GM19324 (cell line): ENCODE results near the gene NOTCH4.
"Not testable (repeated sequence)": the region's sequence is repeated elsewhere in the genome, so short reads cannot be mapped to it uniquely, and the experiment has no call there.

Experiments
- ATAC-seq: cut with Tn5 transposase; IDR thresholded peaks from one replicate; pipeline ENCODE4 v1.9.1; 2021; ENCODE audit warnings: mild to moderate bottlenecking, moderate library complexity; ENCODE audit not compliant: unreplicated experiment, low FRiP score

The NOTCH4 gene

DNA sequence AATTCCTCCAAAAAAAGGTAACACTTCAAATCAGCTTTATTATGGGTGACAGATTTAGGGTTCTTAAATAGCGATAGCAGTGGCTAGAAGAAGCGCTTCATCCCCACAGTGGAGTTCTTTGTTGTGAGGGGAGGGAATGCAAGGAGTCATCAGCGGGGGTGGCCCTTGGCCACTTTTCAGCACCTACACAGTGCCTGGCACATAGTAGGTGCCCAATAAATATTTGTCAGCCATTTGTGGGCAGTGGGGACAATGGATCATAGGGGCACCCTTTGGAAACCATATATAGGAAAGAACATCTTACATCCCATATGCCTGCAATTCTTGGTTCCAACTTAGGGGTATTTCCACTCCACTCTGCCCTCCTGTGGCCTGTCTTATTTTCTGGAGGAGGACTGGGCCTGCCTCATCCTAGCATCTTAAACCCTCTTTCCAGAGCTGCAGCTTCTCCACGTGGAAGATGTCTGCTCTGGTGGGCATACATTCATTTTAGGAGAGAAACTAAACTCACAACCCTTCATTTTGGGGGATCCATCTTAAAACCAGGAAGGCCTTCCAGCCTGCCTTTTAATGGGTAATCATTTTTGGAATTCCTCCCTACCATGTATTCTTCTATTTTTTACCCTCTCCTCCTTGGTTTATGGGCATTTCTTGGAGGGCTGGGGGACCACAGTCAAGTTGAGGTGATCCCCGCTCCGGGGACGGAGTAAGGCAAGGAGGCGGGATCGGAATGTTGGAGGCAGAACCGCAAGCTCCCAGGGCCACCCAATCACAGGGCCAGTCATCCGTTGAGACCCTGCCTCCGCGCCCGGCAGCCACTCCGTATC is 28.8 kb downstream of the NOTCH4 start:
- peak; percentile 85 for ATAC-seq

DNA sequence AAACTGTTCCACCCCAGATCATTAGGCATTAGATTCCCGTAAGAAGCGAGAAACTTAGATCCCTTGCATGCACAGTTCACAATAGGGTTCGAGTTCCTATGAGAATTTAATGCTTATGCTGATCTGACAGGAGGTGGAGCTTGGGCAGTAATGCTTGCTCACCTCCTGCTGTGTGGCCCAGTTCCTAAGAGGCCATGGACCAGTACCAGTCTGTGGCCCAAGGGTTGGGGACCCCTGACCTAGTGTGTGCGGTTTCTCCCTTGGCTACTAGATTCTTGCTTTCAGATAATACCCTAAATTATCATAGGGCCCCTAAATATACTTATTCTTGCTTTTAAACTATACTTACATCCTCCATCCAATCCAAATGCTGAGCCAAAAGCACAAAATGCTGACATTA is 29.5 kb downstream of the NOTCH4 start:
- ATAC-seq = no peak

DNA sequence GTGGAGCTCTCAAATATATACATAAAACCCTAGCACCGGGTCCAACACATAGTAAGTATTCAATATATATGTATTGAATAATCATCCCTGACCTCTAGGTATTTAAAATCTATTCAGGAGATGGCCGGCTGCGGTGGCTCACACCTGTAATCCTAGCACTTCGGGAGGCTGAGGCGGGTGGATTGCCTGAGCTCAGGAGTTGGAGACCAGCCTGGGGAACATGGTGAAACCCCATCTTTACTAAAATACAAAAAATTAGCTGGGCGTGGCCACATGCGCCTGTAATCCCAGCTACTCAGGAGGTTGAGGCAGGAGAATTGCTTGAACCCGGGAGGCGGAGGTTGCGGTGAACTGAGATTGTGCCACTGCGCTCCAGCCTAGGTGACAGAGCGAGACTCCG is 30.8 kb downstream of the NOTCH4 start:
- ATAC-seq = not testable (repeated sequence)

DNA sequence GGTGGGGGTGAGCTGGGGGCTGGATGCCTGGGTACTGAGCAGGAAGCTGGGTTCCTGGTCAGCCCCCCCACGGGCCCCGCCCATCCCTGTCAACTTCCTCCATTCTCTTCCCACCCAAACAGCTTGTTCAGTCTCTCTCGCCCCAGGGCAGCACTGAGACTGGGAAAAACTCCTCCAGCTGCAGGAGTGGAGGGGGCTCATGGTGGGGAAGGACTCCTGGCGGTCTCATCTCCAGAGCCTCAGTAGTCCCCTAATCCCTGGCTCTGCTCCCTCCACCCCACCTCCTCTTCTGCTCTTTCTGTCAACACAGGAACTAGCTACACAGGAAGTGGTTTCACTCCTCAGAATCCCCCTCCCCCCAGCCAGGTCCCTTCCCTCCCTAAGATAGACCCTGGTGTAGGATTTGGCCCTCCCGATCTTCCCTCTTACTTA is 31.2 kb downstream of the NOTCH4 start, which contains the start of gene GPSM3:
GPSM3 (minus strand) TSS at position 36 of the 432 bp plus-strand sequence. CDS start 130 bp downstream, outside the sequence.
- ATAC-seq = no peak

DNA sequence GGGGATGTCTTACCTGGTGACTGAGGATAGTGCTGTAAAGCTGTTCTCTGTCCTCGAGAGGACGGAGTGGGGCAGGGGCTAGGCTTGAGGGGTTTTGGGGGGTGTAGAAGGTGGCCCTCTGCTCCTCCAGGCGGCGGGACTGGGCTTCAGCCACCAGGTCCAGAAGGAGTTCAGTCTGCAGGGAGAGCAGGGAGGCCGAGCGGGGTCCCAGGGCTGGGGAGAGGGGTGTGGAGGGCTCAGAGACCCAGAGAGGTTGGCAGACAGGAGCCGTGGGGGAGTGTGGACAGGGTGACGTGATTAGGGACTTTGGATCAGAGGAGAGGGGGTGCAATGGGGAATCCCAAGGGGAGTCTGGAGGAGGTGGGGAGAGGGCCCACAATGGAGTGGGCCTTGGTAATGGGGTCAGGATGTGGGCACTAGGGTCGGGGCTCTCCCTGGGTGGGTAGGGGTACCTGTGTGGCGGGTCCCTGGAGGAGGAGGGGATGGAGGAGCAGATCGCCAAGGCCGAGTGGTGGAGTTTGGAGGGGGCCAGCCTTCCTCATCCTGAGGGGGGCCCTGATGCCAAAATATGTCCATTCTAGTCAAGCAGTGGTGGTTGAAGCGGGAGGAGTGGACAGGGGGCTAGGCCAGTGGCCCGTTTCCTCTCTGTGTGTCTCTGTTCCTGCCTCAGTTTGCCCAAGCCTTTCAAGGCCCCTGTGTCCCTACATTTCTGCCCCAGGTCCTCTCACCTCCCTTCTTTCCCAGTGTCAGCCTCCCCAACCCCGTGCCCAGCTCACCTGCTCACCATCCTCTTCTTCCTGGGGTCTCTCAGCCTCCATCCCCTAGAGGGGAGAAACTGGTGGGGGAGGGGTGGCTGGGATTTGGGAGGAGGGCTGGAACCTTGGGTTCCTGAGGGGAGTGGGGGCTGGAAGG is 31.9 kb downstream of the NOTCH4 start:
- ATAC-seq = no peak

DNA sequence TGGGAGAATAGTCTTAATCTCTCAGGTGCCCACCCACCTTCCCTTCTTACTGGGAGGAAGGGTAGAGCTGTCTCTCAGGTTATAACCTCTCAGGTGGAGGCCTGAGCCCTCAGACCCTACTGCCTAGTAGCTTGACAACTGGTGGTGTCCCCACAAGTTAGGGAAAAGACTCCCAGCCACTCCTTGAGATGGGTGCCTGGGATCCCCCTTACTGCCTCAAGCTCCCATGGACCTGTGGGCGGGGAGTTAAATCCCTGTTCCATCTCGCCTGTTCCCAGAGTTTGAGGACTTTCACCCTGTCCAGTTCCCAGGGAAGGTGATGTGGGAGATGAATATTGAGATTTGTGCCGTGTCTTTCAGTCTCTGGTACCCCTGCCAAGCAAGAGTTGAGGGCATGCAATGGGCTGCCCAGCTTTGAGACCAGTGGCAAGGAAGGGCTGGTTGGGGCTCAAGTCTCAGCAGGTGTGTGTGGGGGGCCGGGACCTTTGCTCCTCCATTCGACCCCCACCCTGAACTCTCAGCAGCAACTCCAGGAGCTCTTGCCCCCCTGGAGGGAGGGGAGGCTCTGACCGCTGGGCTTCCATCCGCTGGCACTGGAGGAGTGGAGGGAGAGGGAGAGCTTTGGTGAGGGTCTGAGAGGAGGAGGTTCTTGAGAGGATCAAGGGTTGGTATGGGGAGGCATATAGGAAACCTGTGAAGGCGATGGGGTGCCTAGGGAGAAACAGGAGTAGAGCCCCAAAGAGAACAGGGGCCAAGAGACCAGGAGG is 32.8 kb downstream of the NOTCH4 start:
- no peak for ATAC-seq

DNA sequence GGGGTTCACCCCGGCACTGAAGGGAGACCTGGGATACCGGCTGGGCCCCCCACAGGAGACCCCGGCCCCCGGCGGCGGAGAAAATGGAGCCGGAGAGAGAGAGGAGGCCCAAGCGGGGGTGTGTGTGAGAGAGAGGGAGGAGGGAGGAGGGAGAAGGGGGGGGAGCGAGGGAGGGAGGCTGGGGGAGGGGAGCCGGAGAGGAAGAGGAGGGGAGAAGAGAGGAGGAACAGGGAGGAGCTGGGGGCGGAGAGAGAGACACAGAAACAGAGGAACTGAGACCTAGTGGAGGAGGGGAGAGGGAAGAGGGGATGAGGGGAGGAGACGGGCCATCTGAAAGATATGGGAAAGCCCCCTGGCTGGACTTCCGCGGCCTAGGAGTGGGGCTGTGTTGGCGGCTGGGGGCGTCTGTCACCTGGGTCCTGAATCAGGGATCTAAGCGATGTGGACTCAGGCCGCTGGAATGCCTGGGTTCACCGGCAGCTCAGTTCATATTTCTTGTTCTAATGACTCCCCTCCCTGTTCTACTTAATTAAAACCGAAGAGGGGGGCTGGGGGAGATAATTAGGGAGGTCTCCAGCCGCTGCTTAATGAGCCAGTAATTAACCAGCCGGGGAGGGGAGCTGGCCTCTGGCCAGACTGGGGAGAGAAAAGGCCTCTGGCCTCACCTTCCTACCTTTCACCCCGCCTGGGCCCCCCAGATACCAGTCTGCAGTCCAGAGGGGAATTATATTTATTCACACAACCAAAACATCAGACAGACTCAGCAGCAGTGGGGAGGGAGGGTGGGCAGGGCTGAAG is 33.6 kb downstream of the NOTCH4 start, which contains the start of gene PBX2:
PBX2 (minus strand) TSS at position 149 of the 798 bp plus-strand sequence. CDS start 287 bp downstream, outside the sequence.
- ATAC-seq = peak; percentile 52

DNA sequence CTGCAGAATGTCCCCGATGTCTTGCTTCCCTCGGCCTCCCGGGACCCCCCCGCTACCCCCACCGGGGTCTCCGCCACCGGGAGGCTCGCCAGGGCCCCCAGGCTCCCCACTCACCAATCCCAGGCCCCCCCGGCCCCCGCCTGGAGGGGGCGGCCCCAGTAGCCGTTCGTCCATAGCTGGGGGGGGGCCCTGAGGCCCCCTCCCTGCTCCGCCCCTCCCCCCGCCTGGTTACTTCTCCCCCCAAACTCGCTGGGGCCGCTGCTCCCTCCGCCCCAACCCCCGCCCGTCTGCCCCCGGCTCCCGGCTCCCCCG is 34.2 kb downstream of the NOTCH4 start:
- no peak for ATAC-seq

DNA sequence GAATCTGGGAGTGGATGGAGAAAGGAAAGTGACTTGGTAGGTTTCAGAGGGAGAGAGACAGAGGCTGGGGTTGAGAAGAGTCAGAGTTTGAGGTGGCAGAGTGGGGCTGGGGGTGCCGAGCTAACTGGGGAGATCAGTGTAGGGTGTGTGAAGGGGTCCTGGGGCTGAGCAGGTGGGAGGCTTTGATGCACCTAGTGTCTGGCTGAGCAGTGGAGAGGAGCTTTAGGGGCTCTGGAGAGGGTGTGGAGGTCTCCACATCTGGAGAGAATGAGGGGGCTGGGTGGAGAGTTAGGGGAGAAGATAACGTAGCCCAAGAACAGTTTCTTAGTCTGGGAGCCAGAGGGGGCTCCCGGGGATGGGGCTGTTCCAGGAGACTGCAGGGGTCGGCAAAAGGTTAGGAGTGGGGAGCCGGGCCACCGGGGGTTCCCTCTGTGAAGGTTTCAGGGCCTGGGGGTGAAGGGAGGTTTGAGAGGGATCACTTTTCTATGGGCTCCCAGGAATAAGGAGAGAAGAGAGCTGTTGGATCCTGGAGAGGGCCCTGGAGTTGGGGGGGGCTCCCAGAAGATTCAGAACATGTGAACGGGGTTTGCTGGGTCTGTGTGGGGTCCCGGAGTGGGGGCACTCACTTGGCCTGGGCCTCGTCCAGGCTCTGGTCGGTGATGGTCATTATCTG is 34.7 kb downstream of the NOTCH4 start:
- ATAC-seq = no peak

DNA sequence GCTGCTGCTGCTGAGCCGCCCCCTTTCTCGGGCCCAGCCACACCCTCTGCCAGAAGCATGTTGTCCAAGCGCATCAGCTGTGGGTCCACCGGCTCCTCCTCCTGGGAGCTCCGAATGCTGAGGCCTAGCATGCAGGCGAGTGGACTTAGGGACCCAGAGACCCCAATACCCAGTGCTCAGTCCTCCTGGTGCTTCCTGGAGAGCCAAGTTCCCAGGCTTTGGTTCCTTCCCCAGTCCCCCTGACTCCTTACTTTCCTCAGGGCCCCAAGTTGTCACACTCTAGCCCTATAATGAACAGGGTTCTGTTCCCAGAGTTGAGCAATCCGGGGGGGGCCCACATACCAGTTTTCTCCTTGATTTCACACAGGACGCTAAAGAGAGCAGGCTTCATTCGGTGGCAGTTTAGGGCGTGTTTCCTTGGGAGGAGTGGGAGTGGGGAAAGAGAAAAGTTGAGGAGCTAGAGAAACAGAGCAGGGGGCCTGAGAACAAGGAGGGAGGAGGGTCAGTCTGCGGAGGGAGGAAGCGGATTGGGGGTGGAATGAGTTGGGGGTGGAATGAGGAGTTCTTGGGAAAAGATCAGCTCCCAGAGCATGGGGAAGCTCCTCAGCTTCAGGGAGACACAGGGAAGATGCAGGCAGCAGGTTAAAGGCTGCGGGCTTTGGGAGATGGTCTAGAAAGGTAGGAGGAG is 35.3 kb downstream of the NOTCH4 start:
- ATAC-seq = no peak

DNA sequence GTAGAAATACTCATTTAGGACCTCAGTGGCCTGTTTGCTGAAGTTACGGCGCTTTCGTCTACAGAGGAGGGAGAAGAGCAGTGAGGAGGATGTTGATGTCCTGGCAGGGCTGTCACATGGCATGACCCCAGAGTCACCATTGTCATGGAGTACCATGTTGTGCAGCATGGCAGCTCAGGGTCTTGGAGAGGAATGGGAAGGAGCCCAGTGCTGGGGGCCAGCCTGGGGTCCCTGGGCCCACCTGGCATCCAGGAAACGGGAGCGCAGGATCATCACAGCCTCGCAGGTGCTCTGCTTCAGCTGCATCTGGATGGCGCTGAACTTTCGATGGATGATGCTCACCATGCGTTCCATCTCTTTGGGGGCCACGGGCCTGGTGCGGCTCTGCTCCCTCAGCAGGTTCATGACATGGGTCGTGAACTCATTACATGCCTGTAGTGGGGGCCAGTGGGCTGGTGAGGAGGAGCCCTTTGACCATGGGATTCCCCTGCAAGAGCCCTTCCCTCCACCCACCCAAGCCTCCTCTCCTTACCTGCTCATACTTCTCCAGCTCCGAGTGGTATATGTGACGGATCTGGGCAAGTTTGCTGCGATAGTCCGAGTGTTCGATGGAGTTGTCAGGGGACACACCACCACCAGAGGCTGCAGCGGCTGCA is 36.0 kb downstream of the NOTCH4 start:
- not testable (repeated sequence) for ATAC-seq

DNA sequence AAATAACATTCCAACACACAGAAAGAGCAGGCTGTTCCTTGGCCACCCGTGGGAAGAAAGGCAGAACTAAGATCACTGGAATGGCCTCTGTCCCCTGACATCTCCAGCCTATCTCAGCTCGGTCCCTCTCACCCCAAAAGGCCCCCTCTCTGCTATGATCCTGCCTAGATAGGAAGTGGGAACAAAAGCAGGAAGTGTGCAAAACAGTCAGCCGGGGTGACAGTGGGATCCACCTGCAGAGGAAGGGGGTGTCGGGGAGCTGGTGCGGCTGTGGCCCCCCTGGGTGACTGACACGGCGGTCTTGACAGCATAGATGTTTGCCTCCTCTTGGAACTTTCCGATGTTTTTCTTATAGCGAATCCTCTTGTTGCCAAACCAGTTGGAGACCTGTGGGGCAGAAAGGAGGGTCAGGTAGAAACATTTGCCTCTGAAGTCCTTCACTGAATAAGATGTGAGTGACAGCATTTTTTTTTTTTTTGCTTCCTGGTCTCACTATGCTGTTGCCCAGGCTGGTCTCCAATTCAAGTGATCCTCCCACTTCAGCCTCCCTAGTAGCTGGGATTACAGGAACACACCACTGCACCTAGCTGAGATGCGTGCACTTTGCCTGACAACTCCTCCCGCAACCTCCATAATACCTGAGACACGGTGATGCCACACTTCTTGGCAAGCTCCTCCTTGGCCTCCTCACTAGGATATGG is 36.7 kb downstream of the NOTCH4 start:
- no peak for ATAC-seq

DNA sequence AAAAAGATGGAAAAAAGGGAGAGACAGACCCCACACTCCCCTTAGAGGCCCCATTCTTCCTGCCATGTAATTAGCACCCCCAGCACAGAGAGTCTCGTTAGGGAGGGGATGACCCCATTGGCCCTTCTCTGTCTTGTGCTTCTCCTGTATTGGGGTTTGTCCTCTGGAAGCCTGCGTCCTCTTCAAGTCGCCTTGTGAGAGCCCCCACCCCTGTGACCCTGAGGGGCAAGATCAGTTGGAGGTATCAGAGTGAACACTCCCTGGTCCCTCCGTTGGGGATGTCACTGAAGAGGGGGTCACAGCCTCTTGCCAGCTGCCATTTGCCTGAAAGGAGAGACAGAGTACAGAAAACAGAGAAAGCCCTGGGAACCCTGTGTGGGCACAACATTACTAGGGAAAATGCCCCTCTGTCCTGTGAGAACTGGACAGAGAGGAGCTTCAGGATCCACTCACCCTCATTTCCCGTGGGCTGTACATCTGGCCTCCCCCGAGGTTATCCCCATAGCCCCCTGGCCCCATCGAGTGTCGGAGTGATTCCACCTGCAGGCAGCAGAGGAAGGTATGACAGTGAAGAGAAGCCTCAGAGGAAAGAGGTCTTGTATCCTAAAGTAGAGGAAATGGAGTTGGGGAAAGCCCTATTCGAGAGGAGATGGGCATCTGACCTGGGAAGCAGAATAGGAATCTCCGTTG is 37.6 kb downstream of the NOTCH4 start:
- ATAC-seq = not testable (repeated sequence)

DNA sequence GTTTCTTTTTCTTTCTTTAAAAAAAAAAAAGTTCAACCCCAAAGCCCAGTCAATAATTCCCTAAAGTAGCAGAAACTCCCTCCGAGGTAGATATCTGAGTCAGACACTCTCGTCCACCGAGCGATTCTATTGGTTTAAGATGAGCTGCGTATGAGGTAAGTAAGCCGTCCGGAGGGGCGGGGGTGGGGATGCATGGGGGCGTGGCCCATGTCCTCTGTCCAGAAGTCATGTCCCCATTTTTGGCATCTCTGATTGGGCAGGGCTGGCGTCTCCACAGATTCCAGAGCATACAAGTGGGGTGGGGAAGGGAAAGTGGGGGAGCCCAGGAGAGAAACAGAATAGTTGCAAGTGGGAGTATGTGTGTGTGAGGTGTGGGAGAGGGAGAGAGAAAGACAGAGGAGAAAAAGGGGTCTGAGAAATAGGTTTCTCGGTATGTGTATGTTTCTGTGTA is 38.2 kb downstream of the NOTCH4 start:
- ATAC-seq = not testable (repeated sequence)

DNA sequence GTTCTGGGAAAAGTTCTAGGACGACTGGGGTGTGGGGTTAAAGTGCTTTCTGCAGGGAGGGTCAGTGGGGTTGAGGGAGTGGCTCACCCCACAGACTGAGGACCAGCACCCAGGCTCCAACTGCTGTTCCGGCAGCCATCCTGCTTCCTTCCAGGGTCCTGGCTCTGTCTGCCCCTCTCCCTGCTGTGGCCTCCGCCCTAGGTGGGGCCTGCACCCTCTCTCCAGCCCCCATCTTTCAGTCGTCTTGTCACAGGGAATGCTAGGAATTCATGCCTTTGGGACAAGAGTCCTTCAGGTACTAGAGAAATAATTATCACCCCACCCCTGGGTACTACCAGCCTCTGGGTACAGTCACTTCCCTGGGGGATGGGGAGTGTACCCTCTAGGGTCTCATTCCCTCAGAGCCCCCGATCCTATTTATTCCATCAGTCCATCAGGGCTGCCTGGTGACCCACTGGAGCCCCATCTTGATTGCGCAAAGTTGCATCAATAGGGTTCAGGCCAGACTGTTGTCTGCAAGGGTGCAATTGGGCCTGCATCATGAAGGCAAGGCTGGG is 39.7 kb downstream of the NOTCH4 start, which contains the start of gene AGER:
AGER (minus strand) TSS at position 170 of the 557 bp plus-strand sequence; CDS start at position 139, 31 bp downstream.
- ATAC-seq = no peak

DNA sequence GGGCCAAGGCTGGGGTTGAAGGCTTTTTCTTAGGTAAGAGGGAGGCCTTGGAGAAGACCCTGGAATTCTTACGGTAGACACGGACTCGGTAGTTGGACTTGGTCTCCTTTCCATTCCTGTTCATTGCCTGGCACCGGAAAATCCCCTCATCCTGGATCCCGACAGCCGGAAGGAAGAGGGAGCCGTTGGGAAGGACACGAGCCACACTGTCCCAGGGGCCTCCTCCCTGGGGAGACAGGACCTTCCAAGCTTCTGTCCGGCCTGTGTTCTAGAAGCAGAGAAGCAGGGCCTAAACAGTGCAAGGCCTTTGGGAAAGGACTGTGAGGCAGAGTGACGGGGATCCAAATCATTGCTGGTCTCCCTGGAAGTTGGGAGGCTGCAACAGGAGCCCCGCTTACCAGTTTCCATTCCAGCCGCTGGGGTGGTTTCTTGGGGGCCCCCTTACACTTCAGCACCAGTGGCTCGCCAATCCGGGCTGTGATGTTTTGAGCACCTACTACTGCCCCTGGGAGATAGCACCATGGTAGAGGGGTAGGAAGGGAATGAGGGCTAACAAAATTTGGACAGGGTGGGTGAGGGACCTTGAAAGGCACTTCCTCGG is 40.3 kb downstream of the NOTCH4 start:
- no peak for ATAC-seq
